WTC11 (cell line): ENCODE measurements around the gene RAB8B. TPM values are rescaled to one million over a fixed set of nuclear protein-coding genes. Genes with fewer than 3 reads are reported as not detected.

Experiments used
- ATAC-seq: fragments of 200-7000 bp; cut with Tn5 transposase; 2 replicates; pipeline ENCODE4 v1.10.0; 2021; ENCODE audit warnings: mild to moderate bottlenecking, moderate library complexity
- CTCF ChIA-PET: fragments of 300-600 bp; sonication (Branson Sonifier 250); formaldehyde crosslinking; loops from one replicate; lab custom pipeline; 2021; ENCODE audit warnings: antibody characterized with exemption; lab: Charles Lee
- POLR2A ChIA-PET: fragments of 350-600 bp; sonication (Branson Sonifier 250); formaldehyde crosslinking; loops from one replicate; lab custom pipeline; 2021; ENCODE audit warnings: antibody characterized with exemption; lab: Charles Lee
- DNase-seq: peaks from one replicate; pipeline ENCODE4 v3.0.0; 2021; ENCODE audit warnings: low spot score
- H3K27ac Mint-ChIP-seq: 2 replicates; pipeline ENCODE4 v1.8.0; 2021; ENCODE audit warnings: mixed read lengths
- H3K27me3 Mint-ChIP-seq: 2 replicates; pipeline ENCODE4 v1.8.0; 2021; ENCODE audit warnings: low read depth, mild to moderate bottlenecking, moderate library complexity, mixed read lengths
- H3K36me3 Mint-ChIP-seq: 2 replicates; pipeline ENCODE4 v1.8.0; 2021; ENCODE audit warnings: mixed read lengths
- H3K4me1 Mint-ChIP-seq: 2 replicates; pipeline ENCODE4 v1.8.0; 2022; ENCODE audit warnings: mixed read lengths
- H3K4me3 Mint-ChIP-seq: 2 replicates; pipeline ENCODE4 v1.8.0; 2021; ENCODE audit warnings: mild to moderate bottlenecking, moderate library complexity, mixed read lengths
- H3K9me3 Mint-ChIP-seq: 2 replicates; pipeline ENCODE4 v1.8.0; 2021; ENCODE audit warnings: mixed read lengths
- ATF1 ChIP-seq: sonication (generic); formaldehyde crosslinking; IDR thresholded peaks from 2 replicates; pipeline ENCODE4 v1.8.1; 2023; ENCODE audit warnings: mild to moderate bottlenecking, moderate library complexity, missing genetic modification reagents
- CREM ChIP-seq: sonication (generic); formaldehyde crosslinking; IDR thresholded peaks from 2 replicates; pipeline ENCODE4 v1.8.1; 2022; ENCODE audit warnings: mild to moderate bottlenecking, missing genetic modification reagents, moderate library complexity
- CTCF ChIP-seq: fragments of 200-600 bp; IDR thresholded peaks from 2 replicates; pipeline ENCODE4 v1.8.0; 2022; ENCODE audit warnings: antibody characterized with exemption
- ELF4 ChIP-seq: sonication (generic); formaldehyde crosslinking; IDR thresholded peaks from 2 replicates; pipeline ENCODE4 v1.8.1; 2022; ENCODE audit warnings: low read depth, mild to moderate bottlenecking, moderate library complexity, missing genetic modification reagents
- EMX1 ChIP-seq: fragments of 250-450 bp; sonication (Bioruptor Pico); IDR thresholded peaks from 2 replicates; pipeline ENCODE4 v1.8.0; 2021; ENCODE audit warnings: mild to moderate bottlenecking
- ETV6 ChIP-seq: sonication (generic); formaldehyde crosslinking; IDR thresholded peaks from 2 replicates; pipeline ENCODE4 v1.8.1; 2022; ENCODE audit warnings: mild to moderate bottlenecking, missing genetic modification reagents
- FOXK1 ChIP-seq: sonication (generic); formaldehyde crosslinking; IDR thresholded peaks from 2 replicates; pipeline ENCODE4 v1.8.0; 2022; ENCODE audit warnings: mild to moderate bottlenecking, moderate library complexity, missing genetic modification reagents
- FOXP1 ChIP-seq: sonication (generic); formaldehyde crosslinking; IDR thresholded peaks from 2 replicates; pipeline ENCODE4 v1.8.0; 2022; ENCODE audit warnings: missing genetic modification reagents, mild to moderate bottlenecking, moderate library complexity, borderline replicate concordance
- HMGA2 ChIP-seq: fragments of 250-450 bp; sonication (Bioruptor Pico); IDR thresholded peaks from 2 replicates; pipeline ENCODE4 v1.4.0; 2021; ENCODE audit warnings: mild to moderate bottlenecking, moderate library complexity
- IRF2 ChIP-seq: sonication (generic); formaldehyde crosslinking; IDR thresholded peaks from 2 replicates; pipeline ENCODE4 v1.8.0; 2022; ENCODE audit warnings: low read depth, missing genetic modification reagents, borderline replicate concordance
- KAT7 ChIP-seq: sonication (generic); formaldehyde crosslinking; IDR thresholded peaks from 2 replicates; pipeline ENCODE4 v1.8.1; 2023; ENCODE audit warnings: missing genetic modification reagents, mild to moderate bottlenecking, borderline replicate concordance
- MXD4 ChIP-seq: fragments of 250-450 bp; sonication (Bioruptor Pico); IDR thresholded peaks from 2 replicates; pipeline ENCODE4 v1.8.0; 2021; ENCODE audit warnings: mild to moderate bottlenecking, moderate library complexity, borderline replicate concordance
- NR2C2 ChIP-seq: sonication (generic); formaldehyde crosslinking; IDR thresholded peaks from 2 replicates; pipeline ENCODE4 v1.8.0; 2022; ENCODE audit warnings: mild to moderate bottlenecking, missing genetic modification reagents
- OVOL2 ChIP-seq: fragments of 250-450 bp; sonication (Bioruptor Pico); IDR thresholded peaks from 2 replicates; pipeline ENCODE4 v1.9.0; 2021; ENCODE audit warnings: mild to moderate bottlenecking, borderline replicate concordance
- SMAD3 ChIP-seq: sonication (generic); formaldehyde crosslinking; IDR thresholded peaks from 2 replicates; pipeline ENCODE4 v1.8.0; 2022; ENCODE audit warnings: missing genetic modification reagents, mild to moderate bottlenecking, borderline replicate concordance
- TP53 ChIP-seq: sonication (generic); formaldehyde crosslinking; IDR thresholded peaks from 2 replicates; pipeline ENCODE4 v1.8.1; 2023; ENCODE audit warnings: mild to moderate bottlenecking, missing genetic modification reagents
- ZBTB21 ChIP-seq: sonication (generic); formaldehyde crosslinking; IDR thresholded peaks from 2 replicates; pipeline ENCODE4 v1.8.1; 2023; ENCODE audit warnings: mild to moderate bottlenecking, missing genetic modification reagents, borderline replicate concordance
- ZMAT4 ChIP-seq: fragments of 250-450 bp; sonication (Bioruptor Pico); IDR thresholded peaks from 2 replicates; pipeline ENCODE4 v1.9.0; 2021; ENCODE audit warnings: mild to moderate bottlenecking
- ZNF317 ChIP-seq: sonication (generic); formaldehyde crosslinking; IDR thresholded peaks from 2 replicates; pipeline ENCODE4 v1.8.1; 2023; ENCODE audit warnings: low read depth, mild to moderate bottlenecking, moderate library complexity, missing genetic modification reagents, borderline replicate concordance
- ZNF396 ChIP-seq: fragments of 250-450 bp; sonication (Bioruptor Pico); IDR thresholded peaks from 2 replicates; pipeline ENCODE4 v1.8.0; 2021; ENCODE audit warnings: mild to moderate bottlenecking, moderate library complexity, borderline replicate concordance
- ZNF425 ChIP-seq: fragments of 250-450 bp; sonication (Bioruptor Pico); conservative IDR thresholded peaks from 2 replicates; pipeline ENCODE4 v1.9.0; 2021; ENCODE audit warnings: mild to moderate bottlenecking
- total RNA-seq: library from RNA; stranded (reverse); gene quantifications from 3 replicates; pipeline ENCODE4 v1.2.3, GENCODE V29; 2021
- TF ChIP-seq, protein P1 (sequence below): sonication (generic); formaldehyde crosslinking; IDR thresholded peaks from 2 replicates; pipeline ENCODE4 v1.8.1; 2022; ENCODE audit warnings: mild to moderate bottlenecking, moderate library complexity, missing genetic modification reagents
- TF ChIP-seq, protein P2 (sequence below): sonication (generic); formaldehyde crosslinking; IDR thresholded peaks from 2 replicates; pipeline ENCODE4 v1.8.0; 2022; ENCODE audit warnings: mild to moderate bottlenecking, missing genetic modification reagents
- TF ChIP-seq, protein P3 (sequence below): sonication (generic); formaldehyde crosslinking; IDR thresholded peaks from 2 replicates; pipeline ENCODE4 v1.8.0; 2022; ENCODE audit warnings: mild to moderate bottlenecking, missing genetic modification reagents
- TF ChIP-seq, protein P4 (sequence below): sonication (generic); formaldehyde crosslinking; IDR thresholded peaks from 2 replicates; pipeline ENCODE4 v1.8.1; 2023; ENCODE audit warnings: mild to moderate bottlenecking, missing genetic modification reagents, moderate library complexity

RAB8B gene
- total RNA-seq, 1 experiment from 2014 or later = 32.5 TPM

DNA sequence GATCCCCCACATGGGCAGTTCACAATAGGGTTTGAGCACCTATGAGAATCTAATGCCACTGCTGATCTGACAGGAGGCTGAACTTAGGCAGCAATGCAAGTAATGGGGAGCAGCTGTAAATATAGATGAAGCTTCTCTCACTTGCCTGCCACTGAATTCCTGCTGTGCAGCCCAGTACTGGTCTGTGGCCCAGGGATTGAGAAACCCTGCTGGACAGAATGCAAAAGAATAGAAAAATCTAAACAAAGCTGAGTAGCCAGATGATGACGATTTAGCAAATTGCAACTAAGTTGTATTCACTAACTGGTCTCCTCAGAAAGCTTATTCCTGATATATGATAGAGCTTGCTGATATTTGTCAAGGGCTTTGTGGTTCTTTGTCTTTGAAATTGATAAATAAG, 53.7 kb downstream of the RAB8B start:
- ChIA-PET POLR2A (no interaction called here), CTCF (no interaction called here)
- no peak overlapping the region for H3K4me3 Mint-ChIP-seq
- no peaks in the 10 kb centered on the region; the same call in 1 of the 2 replicates for H3K27me3 Mint-ChIP-seq
- no peak overlapping the region for H3K27ac Mint-ChIP-seq
- H3K36me3 Mint-ChIP-seq = peaks cover 29% of the 10 kb centered on the region
- TF ChIP-seq EMX1 (CRISPR knock-in tag) (no peak), TP53 (no peak), ZMAT4 (CRISPR knock-in tag) (no peak), ATF1 (CRISPR knock-in tag) (no peak), OVOL2 (CRISPR knock-in tag) (no peak), FOXP1 (CRISPR knock-in tag) (no peak), KAT7 (no peak), CTCF (no peak), ZBTB21 (no peak), CREM (no peak), ETV6 (CRISPR knock-in tag) (no peak), NR2C2 (CRISPR knock-in tag) (no peak), ZNF317 (no peak)
- TF ChIP-seq, protein P1, sequence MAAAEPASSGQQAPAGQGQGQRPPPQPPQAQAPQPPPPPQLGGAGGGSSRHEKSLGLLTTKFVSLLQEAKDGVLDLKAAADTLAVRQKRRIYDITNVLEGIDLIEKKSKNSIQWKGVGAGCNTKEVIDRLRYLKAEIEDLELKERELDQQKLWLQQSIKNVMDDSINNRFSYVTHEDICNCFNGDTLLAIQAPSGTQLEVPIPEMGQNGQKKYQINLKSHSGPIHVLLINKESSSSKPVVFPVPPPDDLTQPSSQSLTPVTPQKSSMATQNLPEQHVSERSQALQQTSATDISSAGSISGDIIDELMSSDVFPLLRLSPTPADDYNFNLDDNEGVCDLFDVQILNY (CRISPR knock-in tag) = no peak
- TF ChIP-seq, protein P2, sequence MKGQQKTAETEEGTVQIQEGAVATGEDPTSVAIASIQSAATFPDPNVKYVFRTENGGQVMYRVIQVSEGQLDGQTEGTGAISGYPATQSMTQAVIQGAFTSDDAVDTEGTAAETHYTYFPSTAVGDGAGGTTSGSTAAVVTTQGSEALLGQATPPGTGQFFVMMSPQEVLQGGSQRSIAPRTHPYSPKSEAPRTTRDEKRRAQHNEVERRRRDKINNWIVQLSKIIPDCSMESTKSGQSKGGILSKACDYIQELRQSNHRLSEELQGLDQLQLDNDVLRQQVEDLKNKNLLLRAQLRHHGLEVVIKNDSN (CRISPR knock-in tag) = no peak
- TF ChIP-seq, protein P3, sequence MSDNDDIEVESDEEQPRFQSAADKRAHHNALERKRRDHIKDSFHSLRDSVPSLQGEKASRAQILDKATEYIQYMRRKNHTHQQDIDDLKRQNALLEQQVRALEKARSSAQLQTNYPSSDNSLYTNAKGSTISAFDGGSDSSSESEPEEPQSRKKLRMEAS (CRISPR knock-in tag) = no peak
- H3K4me1 Mint-ChIP-seq = no peaks in the 10 kb centered on the region
- H3K9me3 Mint-ChIP-seq = peaks cover 21% of the 10 kb centered on the region
- no peak for DNase-seq
- no peak for ATAC-seq

DNA sequence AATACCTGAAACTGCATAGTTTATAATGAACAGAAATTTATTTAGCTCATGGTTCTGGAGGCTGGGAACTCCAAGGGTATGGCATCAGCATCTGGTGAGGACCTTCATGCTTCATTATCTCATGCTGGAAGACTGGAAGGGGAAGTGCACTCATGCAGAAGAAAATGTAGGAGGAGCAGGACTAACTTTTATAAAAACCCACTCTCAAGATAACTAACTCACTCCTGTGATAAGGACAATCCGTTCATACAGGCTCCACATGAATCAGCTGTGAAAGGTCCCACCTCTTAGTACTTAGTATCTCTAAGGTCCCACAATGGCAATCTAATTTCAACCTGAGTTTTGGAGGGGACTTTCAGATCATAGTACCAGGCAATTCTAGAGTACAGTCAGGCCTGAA, 54.4 kb downstream of the RAB8B start:
- POLR2A ChIA-PET = interaction anchor here (0.6 kb wide), 1 partner anchor 287 kb away, joined by 5 read pairs; no protein-coding TSS in a partner anchor
- Mint-ChIP-seq H3K27me3 (no peaks in the 10 kb centered on the region; the same call in 1 of the 2 replicates), H3K9me3 (peaks cover 21% of the 10 kb centered on the region), H3K4me1 (no peaks in the 10 kb centered on the region), H3K36me3 (peaks cover 29% of the 10 kb centered on the region), H3K27ac (no peak overlapping the region), H3K4me3 (no peak overlapping the region)
- DNase-seq (no peak), ATAC-seq (no peak)
- CTCF ChIA-PET = no interaction called here
- no peak for TF ChIP-seq FOXK1
- TF ChIP-seq ZNF425 (CRISPR knock-in tag) = no peak
- no peak for TF ChIP-seq ZBTB21
- TF ChIP-seq MXD4 = no peak
- no peak for TF ChIP-seq SMAD3 (CRISPR knock-in tag)
- TF ChIP-seq IRF2 = no peak
- TF ChIP-seq ELF4 (CRISPR knock-in tag) = no peak
- TF ChIP-seq ZNF317 = no peak
- TF ChIP-seq, protein P4, sequence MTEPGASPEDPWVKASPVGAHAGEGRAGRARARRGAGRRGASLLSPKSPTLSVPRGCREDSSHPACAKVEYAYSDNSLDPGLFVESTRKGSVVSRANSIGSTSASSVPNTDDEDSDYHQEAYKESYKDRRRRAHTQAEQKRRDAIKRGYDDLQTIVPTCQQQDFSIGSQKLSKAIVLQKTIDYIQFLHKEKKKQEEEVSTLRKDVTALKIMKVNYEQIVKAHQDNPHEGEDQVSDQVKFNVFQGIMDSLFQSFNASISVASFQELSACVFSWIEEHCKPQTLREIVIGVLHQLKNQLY (CRISPR knock-in tag) = no peak
- TF ChIP-seq HMGA2 = no peak
- TF ChIP-seq ZNF396 = no peak
